ENCODE data around the gene SHCBP1L.
"Not testable (repeated sequence)": the region's sequence is repeated elsewhere in the genome, so short reads cannot be mapped to it uniquely, and the experiment has no call there.

The SHCBP1L gene

DNA sequence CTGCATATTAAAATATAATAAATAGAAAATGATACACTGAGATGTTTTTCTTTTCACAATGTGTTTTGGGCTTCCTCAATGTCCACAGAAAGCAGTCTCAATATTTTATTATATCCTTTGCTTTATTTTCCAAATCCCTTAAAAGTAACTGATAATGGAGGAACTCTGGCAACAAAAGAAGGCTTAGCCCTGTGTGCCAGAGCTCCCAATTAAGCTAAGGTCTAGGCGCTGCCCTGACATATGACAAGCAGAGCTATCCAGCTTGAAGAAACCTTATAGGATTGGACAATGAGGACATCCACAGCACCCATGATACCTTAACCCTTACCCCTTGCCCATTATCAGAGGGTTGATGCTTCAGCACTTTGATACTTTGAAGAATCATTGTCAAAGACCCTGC is 12.9 kb upstream of the SHCBP1L start:
- no peak for DNase-seq (ENCODE audit: low read depth in 2 of 3, low spot score in 1 of 3)

DNA sequence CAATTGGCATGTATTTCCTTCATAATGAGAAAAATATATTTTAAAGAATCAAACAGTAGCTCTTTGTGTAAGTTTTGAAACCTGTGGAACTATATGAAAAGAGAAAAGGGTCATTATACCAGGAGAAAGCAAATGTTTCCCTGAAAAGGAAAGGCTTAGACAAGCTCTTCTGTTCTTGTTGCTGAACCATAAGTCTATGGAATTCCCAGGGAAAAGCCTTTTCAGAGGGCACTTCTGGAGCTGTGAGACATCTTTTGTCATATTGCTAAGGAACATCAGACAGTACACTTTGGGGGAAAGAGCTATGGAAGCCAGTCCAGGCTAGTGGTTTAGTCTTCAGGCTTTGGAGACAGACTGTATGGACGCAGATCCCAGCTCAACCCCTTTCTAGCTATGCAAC is 12.1 kb upstream of the SHCBP1L start:
- DNase-seq (ENCODE audit: low read depth in 2 of 3, low spot score in 1 of 3), result no peak

DNA sequence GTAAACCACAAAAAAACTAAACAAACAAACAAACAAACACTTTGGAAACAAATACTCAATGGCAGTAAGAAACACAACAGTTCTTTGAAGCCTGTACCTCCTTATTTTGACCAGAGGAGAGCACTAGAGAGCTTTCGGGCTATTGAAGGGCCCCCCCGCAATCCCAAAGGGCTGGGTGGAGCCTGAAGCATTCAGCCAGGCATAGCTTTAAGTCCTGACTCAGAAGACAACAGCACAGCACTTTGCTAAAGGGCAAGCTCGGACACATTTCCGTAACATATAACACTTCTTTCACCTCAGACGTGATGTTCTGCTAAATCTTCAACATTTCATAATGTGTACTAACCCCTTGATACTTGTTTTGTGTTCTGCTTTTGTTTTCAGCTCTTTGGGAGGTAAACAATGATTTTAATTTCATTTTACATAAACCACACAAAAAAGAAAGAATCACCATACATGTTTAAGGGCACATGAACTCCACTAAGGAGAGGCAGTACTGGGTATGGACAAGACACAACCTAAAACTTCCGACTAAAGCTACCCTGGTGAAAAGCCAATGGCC is 9.7 kb upstream of the SHCBP1L start:
- peak in 2 of 3 donors; percentile 3 to 6 for DNase-seq (ENCODE audit: low read depth in 2 of 3, low spot score in 1 of 3)

DNA sequence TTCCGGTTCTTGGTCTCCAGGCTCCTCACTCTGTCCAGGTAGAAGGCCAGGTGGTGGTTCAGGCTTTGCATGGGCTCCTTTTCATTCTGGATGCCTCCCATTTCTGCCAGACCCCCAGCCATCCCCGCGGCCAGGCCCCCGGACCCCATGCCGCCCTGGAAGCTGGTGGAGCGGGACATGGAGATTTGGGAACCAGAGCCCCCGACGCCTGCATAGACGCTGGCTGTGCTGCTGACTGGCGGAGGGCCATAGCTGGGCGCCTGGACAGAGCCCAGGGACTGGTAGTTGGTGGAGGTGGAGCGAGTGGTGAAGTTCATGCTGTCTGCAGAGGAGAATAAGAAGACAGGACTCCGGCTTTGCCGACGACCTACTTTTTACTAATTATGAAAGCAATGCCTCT is 7.1 kb upstream of the SHCBP1L start:
- DNase-seq (ENCODE audit: low read depth in 2 of 3, low spot score in 1 of 3), result no peak

DNA sequence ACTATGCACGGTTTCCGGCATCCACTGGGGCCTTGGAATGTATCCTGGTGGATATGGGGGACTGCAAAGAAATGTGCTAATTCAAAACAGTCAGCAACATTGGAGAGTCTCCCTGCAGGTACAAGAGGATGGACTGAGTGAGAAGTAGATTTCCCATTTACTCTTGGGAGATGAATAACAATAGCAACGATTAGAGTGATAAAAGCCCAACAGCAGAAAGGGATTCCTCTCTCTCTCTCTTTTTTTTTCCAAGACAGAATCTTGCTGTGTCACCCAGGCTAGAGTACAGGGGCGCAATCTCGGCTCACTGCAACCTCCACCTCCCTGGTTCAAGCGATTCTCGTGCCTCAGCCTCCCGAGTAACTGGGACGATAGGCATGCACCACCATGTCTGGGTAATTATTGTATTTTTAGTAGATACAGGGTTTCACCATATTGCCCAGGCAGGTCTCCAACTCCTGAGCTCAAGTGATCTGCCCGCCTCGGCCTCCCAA is 5.0 kb upstream of the SHCBP1L start:
- DNase-seq (ENCODE audit: low read depth in 2 of 3, low spot score in 1 of 3), result no peak

DNA sequence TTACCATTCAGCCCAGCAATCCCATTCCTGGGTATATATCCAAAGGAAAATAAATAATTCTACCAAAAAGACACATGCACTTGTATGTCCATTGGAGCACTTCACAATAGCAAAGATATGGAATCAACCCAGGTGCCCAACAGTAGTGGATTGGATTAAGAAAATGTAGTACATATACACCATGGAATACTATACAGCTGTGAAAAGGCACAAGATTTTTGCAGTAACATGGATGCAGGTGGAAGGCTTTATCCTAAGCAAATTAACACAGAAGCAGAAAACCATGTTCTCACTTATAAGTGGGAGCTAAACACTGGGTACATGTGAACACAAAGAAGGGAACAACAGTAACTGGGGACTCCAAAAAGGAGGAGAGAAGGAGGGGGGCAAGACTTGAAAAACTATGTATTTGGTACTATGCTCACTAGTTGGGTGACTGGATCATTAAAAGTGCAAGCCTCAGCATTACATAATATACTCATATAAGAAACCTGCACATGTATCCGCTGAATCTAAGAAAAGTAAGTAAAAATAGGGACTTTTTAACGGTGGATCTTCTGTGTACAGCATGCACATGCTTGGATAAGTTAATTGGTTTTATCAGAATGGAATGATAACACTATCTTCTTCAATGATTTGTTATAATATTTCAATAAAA is 3.9 kb upstream of the SHCBP1L start:
- DNase-seq (ENCODE audit: low read depth in 2 of 3, low spot score in 1 of 3), result no peak

DNA sequence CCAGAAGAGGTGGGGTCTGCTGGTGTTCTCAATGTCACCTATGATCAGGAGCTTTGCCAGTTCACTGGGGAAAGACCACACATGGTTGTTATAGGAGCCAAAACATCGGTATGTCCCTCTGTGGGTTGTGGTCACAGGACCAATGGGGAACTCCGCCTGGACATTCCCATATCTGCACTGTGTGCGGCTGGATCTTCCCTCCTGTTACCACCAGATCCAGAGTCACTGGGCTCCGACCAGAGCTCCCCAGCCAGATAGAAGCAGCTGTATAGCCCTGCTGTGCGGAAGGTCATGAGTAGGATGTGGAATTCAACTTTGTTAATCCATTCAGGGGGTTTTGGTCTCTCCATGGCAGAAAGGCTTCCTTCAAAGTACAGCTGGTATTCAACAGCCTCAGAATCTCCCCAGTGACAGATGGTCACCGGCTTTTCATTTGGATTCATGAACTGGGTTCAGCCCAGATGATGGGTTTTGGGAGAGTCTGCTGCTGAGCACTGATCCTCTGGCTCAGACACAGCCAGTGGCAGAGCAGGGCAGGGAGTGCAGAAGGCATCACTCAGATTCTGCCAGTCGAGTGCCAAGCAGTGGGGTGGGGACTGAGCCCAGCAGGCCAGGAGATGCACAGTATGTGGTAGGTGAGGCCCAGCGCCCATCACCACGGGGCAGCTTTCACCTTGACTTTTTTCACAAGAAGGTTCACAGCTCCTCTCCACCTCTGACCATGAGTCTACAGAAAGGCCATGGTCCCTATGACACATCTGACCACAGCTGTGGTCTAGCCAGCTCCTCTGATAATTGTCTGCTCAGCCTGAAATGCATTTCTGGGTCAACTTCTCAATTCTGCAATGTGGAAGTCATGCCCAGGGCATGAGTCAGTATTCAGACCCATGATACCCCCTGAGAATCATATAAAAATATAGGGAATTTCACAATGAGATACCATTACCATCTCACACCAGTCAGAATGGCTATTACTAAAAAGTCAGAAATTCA is 2.9 kb upstream of the SHCBP1L start:
- DNase-seq (ENCODE audit: low read depth in 2 of 3, low spot score in 1 of 3), result no peak

DNA sequence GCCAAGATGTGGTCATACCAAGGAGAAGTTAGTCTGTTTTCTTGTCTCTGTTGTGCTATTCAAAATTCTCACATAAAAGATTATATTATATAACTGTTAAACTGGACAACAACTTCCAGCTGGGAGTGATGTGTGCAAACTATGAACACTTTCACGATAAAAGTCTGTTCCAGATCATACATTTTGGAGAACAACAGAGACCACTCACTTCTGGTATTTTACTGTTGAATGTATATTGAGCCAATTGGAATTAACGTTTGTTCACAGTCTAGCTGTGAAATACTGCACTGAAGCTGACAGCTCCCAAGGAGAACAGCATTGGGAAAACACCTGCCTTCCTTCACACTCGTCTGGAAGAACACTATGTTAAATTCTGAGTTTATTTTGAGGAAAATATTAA is 860 bp upstream of the SHCBP1L start:
- DNase-seq (ENCODE audit: low read depth in 2 of 3, low spot score in 1 of 3), result no peak

DNA sequence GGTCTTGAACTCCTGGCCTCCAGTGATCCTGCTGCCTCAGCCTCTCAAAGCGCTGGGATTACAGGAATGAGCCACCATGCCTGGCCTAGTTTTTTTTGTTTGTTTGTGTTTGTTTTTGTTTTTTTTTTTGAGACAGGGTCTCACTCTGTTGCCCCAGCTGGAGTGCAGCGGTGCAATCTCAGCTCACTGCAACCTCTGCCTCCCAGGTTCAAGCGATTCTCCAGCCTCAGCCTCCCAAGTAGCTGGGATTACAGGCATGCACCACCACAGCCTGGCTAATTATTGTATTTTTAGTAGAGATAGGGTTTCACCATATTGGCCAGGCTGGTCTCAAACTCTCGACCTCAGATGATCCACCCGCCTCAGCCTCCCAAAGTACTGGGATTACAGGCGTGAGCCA is 9.6 kb downstream of the SHCBP1L start:
- not testable (repeated sequence) for DNase-seq (ENCODE audit: low read depth in 2 of 3, low spot score in 1 of 3)

DNA sequence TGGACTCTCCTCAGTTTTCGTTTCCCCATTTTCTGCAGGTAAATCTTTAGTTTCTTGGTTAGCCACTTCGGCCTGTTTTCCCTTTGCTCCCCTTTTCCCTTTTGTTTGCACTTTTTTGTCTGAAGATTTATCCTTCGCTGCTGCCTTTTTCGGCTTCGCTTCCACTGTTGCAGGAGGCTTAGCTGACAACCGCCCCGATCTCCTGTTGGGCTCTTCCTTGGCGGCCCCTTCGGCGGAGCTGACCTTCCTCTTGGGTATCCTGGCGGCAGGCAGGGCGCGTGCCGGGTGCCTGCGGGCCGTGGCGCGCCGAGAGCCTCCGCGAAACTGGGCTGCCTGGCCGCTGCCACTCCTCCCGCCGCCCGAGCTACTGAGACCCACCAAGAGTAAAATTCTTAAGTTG is 10.8 kb downstream of the SHCBP1L start:
- not testable (repeated sequence) for DNase-seq (ENCODE audit: low read depth in 2 of 3, low spot score in 1 of 3)

DNA sequence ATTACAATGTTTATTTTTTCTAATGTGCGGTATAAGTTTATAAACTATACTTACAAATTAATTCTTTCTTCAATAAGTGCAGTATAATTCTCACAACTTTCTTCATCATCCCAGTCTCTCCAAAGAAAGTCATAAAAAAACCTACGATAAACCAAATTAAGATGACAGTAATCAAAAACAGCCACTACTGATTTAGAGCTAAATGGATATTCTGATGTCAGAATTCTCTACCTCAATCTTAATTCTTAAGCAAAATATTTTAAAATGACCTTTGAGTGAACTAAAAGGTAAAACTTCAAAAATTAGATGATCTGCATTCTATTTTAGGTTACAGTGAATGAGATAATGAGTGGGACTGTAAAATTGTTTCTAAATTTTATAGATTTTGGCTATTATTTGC is 13.6 kb downstream of the SHCBP1L start:
- DNase-seq (ENCODE audit: low read depth in 2 of 3, low spot score in 1 of 3), result no peak

DNA sequence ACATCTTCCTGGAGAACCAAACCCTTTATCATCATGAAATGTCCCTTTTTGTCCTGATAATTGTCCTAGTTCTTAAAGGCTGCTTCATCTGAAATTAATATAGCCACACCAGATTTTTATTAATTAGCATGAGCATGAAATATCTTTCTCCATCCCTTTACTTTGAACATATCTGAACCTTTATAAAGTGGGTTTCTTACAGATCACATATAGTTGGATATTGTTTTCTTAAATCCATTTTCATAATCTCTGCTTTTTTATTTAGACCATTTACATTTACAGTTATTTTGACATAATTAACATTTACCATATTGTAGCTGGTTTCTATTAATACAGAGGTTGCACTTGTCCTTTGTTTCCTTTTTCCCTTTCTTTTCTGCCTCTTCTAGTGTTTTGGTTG is 17.2 kb downstream of the SHCBP1L start:
- no peak for DNase-seq (ENCODE audit: low read depth in 2 of 3, low spot score in 1 of 3)

DNA sequence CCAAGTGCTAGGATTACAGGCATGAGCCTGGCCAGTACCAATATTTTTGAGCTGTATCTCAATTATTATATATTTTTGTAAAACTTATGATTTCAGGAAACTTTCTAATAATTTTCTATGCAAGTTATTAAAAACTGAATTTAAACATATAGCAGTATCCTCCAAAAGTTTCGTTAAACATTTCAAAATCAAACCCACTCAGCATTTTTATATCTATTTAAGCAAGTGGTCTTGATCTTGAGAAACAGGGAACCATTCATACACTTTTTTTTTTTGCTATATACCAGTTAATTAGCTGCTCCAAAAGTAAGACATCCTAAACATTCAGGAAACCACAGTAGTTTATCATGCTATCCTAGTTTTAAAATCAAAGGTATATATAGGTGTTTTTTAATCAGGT is 22.0 kb downstream of the SHCBP1L start:
- DNase-seq (ENCODE audit: low read depth in 2 of 3, low spot score in 1 of 3), result no peak

DNA sequence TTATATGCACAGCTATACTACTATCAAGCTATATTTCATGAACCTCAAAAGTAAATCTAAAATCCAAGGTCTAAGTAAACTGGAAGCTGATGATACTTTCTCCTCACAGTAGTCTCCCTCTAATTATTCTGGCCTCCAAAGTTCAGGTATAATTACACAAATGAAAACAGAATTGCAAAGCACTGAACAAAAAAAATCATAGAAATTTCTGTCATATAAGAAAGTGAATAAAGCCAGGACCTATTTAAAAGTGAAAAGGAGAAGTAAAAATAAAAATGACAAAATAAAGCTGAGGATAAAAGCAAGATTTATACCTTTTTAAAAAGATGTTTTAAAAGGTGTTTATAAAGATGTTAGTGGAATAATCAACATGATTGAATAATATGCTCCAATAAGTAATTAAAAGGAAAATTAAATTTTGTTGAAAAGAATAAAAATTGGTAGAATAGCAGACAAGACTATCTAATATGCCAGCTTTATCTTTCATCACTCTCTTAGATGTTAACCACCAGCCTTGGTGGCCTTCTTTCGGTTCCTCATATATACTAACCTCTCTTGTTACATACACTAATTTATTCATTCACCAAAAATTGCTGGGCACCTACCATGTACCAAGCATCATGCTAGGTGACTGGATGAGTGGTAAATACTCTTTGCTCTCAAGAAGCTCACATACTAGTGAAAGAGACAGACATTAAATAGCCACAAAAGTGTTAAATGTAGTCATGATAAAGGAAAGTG is 25.1 kb downstream of the SHCBP1L start:
- no peak for DNase-seq (ENCODE audit: low read depth in 2 of 3, low spot score in 1 of 3)

DNA sequence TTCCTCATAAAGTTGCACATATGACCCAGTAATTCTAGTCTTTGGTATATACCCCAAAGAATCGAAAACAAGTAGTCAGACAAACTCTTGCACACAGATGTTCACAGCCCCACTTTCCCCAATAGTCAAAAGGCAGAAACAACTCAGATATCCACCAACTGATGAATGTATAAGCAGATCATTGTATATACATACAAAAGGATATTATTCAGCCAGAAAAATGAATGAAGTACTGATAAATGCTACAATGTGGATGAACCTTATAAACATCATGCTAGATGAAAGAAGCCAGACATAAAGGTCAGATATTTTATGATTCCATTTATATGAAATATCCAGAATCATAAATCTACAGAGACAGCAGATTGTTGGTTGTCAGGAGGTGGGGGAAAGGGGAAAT is 27.3 kb downstream of the SHCBP1L start:
- no peak for DNase-seq (ENCODE audit: low read depth in 2 of 3, low spot score in 1 of 3)

DNA sequence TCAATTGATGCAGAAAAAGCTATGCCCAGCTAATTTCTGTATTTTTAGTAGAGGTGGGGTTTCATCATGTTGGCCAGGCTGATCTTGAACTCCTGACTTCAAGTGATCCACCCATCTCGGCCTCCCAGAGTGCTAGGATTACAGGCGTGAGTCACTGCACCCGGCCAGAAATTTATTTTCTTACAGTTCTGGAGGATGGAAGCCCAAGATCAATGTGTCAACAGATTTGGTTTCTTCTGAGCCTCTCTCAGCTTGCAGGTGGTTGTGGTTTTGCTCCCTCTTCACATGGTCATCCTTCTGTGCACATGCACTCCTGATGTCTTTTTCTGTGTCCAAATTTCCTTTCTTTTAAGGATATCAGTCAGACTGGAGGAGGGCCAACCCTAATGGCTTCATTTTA is 35.6 kb downstream of the SHCBP1L start:
- no peak for DNase-seq (ENCODE audit: low read depth in 2 of 3, low spot score in 1 of 3)

DNA sequence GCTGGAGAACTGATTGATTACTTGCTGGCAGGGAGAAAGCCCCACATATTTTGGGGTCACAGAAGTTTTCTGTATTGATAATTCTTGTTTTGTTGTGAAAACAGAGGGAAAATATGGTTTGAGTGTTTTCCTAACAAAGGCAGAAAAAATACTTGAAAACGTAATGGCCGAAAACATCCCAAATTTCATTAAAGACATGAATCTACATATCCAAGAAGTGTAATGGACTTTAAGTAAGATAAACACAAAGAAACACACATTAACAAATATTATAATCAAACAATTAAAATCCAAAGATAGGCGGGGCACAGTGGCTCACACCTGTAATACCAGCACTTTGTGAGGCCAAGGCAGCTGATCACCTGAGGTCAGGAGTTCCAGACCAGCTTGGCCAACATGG is 39.6 kb downstream of the SHCBP1L start:
- DNase-seq (ENCODE audit: low read depth in 2 of 3, low spot score in 1 of 3), result no peak

DNA sequence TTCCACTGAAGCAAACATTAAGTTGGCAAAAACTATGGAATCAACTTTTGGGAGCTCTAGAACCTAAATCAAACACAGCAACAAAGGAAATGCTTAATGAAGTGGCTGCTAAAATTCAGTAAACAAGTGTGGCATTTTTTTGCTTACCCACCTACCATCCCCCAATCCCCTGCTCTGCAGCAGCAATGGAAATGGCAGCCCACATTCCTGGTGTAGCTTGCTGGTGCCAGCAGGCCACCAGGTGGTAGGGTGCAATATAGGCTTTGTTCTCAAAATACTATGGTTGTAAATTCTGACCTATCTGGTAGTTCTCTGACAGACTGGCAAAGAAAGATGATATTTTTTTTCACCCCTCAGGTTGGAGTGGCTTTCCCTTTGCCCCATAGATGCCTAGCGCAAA is 42.8 kb downstream of the SHCBP1L start:
- DNase-seq (ENCODE audit: low read depth in 2 of 3, low spot score in 1 of 3), result no peak

DNA sequence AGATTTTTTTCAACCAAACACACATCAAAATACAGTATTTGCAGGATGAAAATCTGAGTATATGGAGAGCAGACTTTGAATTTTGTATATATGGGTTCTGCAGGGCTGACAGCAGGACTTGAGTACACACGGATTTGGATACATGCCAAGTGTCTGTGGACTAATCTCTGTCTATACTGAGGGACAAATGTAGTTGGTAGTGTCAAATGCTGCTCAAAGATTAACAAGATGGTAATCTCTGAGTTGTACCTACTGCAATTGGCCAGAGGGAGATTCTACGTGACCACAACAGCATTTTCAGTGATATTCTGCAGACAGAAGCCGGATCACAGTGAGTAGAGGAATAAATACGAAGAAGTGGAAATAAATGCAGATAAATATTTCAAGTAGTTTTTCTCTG is 43.4 kb downstream of the SHCBP1L start:
- no peak for DNase-seq (ENCODE audit: low read depth in 2 of 3, low spot score in 1 of 3)

DNA sequence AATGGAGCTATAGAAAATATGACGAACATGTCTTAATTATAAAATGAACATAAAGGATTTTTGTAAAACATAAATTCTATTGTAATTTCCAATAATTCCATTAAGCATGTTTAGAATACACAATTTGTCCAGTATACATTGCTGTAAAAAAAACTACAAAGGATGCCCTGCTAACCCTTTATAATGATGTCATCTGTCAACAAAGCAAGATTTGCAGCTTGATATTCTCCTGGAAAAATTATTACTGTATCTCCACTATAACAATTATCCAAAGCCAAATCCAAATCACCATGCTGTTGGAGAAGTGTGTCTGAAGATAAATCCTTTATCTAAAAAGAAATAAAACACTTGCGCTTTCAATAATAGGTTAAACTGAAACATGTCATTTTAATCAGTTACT is 47.6 kb downstream of the SHCBP1L start:
- no peak for DNase-seq (ENCODE audit: low read depth in 2 of 3, low spot score in 1 of 3)

DNA sequence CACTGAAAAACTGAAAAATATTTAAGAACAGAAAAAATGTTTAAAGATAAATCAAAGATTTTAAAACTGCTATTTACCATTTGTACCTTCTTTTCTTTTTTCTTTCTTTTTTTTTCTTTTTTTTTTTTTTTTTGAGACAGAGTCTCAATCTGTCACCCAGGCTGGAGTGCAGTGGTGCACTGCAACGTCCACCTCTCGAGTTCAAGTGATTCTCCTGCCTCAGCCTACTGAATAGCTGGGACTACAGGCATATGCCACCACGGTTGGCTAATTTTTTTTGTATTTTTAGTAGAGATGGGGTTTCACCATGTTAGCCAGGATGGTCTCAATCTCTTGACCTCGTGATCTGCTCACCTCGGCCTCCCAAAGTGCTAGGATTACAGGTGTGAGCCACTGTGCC is 51.0 kb downstream of the SHCBP1L start:
- not testable (repeated sequence) for DNase-seq (ENCODE audit: low read depth in 2 of 3, low spot score in 1 of 3)
